DOHH2 (cell line): ENCODE data around the gene MVD.

Experiments used
- H3F3A ChIP-seq: fragments of 200-600 bp; sonication (generic), shearing (Covaris generic); 2 replicates; pipeline ENCODE4 v1.6.0; 2016; ENCODE audit warnings: antibody characterized with exemption, mild to moderate bottlenecking; ENCODE audit not compliant: control insufficient read depth, insufficient read depth
- H3K27ac ChIP-seq: fragments of 200-600 bp; sonication (generic); 2 replicates; pipeline ENCODE4 v1.5.1; 2014; ENCODE audit warnings: low read depth, mild to moderate bottlenecking, low read length, moderate library complexity
- H3K27me3 ChIP-seq: fragments of 200-600 bp; sonication (generic); 2 replicates; pipeline ENCODE4 v1.6.1; 2014; ENCODE audit warnings: mild to moderate bottlenecking, low read length, mixed read lengths; ENCODE audit not compliant: control insufficient read depth
- H3K36me3 ChIP-seq: fragments of 200-600 bp; sonication (generic); 2 replicates; pipeline ENCODE4 v1.6.1; 2014; ENCODE audit warnings: mild to moderate bottlenecking, low read length, moderate library complexity, mixed read lengths; ENCODE audit not compliant: control insufficient read depth
- H3K4me1 ChIP-seq: fragments of 200-600 bp; sonication (generic); 2 replicates; pipeline ENCODE4 v1.6.1; 2014; ENCODE audit warnings: mild to moderate bottlenecking, low read length, mixed read lengths; ENCODE audit not compliant: control insufficient read depth
- H3K4me2 ChIP-seq: fragments of 200-600 bp; sonication (generic); 2 replicates; pipeline ENCODE4 v1.6.0; 2014; ENCODE audit warnings: mild to moderate bottlenecking, low read length, moderate library complexity
- H3K4me3 ChIP-seq: fragments of 200-600 bp; sonication (generic); 2 replicates; pipeline ENCODE4 v1.5.1; 2014; ENCODE audit warnings: mild to moderate bottlenecking, low read length, mixed read lengths
- H3K79me2 ChIP-seq: fragments of 200-600 bp; sonication (generic); 2 replicates; pipeline ENCODE4 v1.6.1; 2014; ENCODE audit warnings: mild to moderate bottlenecking, low read length, mixed read lengths; ENCODE audit not compliant: control insufficient read depth
- H3K9me2 ChIP-seq: fragments of 200-600 bp; sonication (generic); replicated peaks from 2 replicates; pipeline ENCODE4 v1.6.1; 2014; ENCODE audit warnings: mild to moderate bottlenecking, low read length, mixed read lengths; ENCODE audit not compliant: control insufficient read depth
- H3K9me3 ChIP-seq: fragments of 200-600 bp; sonication (generic); 2 replicates; pipeline ENCODE4 v1.6.1; 2014; ENCODE audit warnings: antibody characterized with exemption, low read length, mixed read lengths; ENCODE audit not compliant: control insufficient read depth, insufficient read depth
- H4K20me1 ChIP-seq: fragments of 200-600 bp; sonication (generic); 2 replicates; pipeline ENCODE4 v1.6.0; 2014; ENCODE audit warnings: low read depth, mild to moderate bottlenecking, antibody characterized with exemption, low read length, moderate library complexity; ENCODE audit not compliant: control insufficient read depth, insufficient read depth
- CTCF ChIP-seq: fragments of 200-600 bp; sonication (generic); IDR thresholded peaks from one replicate; pipeline ENCODE4 v1.5.1; 2014; ENCODE audit warnings: antibody characterized with exemption, mild to moderate bottlenecking, low read depth, low read length; ENCODE audit not compliant: poor library complexity, severe bottlenecking
- EZH2phosphoT487 ChIP-seq: fragments of 200-600 bp; sonication (generic); IDR thresholded peaks from 2 replicates; pipeline ENCODE4 v1.6.1; 2017; ENCODE audit warnings: borderline replicate concordance, mild to moderate bottlenecking, antibody characterized with exemption, low read length, moderate library complexity, mixed read lengths

The MVD gene

GRCh38 chr16:88652762-88653063 lies 10.2 kb downstream of the MVD start:
- peaks cover 89% of the 10 kb centered on the region for H3K36me3 ChIP-seq
- H3K4me3 ChIP-seq = peak overlapping the region; percentile 86; the same call in 1 of the 2 replicates

GRCh38 chr16:88651989-88652761 lies 10.7 kb downstream of the MVD start:
- Histone ChIP-seq H3K27me3 (no peaks in the 10 kb centered on the region), H3K79me2 (peaks cover 52% of the 10 kb centered on the region), H3K4me2 (peak overlapping the region; percentile 87), H3K4me3 (peak overlapping the region; percentile 86), H3F3A (no peaks in the 10 kb centered on the region), H3K4me1 (peaks cover 40% of the 10 kb centered on the region), H3K9me2 (no peaks in the 10 kb centered on the region), H4K20me1 (peaks cover 18% of the 10 kb centered on the region), H3K36me3 (peaks cover 89% of the 10 kb centered on the region), H3K27ac (peak overlapping the region; percentile 92), H3K9me3 (no peaks in the 10 kb centered on the region)
- TF ChIP-seq EZH2phosphoT487 = no peak
- no peak for TF ChIP-seq CTCF

More at GRCh38 chr16:88652762-88653063, 10.2 kb downstream of the MVD start:
- Histone ChIP-seq H3K4me2 (peak overlapping the region; percentile 87; the same call in 1 of the 2 replicates), H3K9me2 (no peaks in the 10 kb centered on the region), H3K4me1 (peaks cover 39% of the 10 kb centered on the region), H3K27me3 (no peaks in the 10 kb centered on the region), H3K9me3 (no peaks in the 10 kb centered on the region), H3F3A (no peaks in the 10 kb centered on the region), H4K20me1 (peaks cover 18% of the 10 kb centered on the region), H3K27ac (peak overlapping the region; percentile 92; the same call in 1 of the 2 replicates), H3K79me2 (peaks cover 53% of the 10 kb centered on the region)
- TF ChIP-seq CTCF = no peak
- no peak for TF ChIP-seq EZH2phosphoT487

GRCh38 chr16:88651276-88651988 lies 11.5 kb downstream of the MVD start:
- TF ChIP-seq CTCF = no peak
- H3K4me2 ChIP-seq = peak overlapping the region; percentile 87
- peak overlapping the region; percentile 92 for H3K27ac ChIP-seq
- H3K36me3 ChIP-seq = peaks cover 89% of the 10 kb centered on the region
- H3K27me3 ChIP-seq = no peaks in the 10 kb centered on the region
- H4K20me1 ChIP-seq = peaks cover 18% of the 10 kb centered on the region
- peaks cover 47% of the 10 kb centered on the region for H3K79me2 ChIP-seq
- no peaks in the 10 kb centered on the region for H3K9me3 ChIP-seq
- no peaks in the 10 kb centered on the region for H3K9me2 ChIP-seq
- H3K4me3 ChIP-seq = peak overlapping the region; percentile 86
- H3K4me1 ChIP-seq = peaks cover 40% of the 10 kb centered on the region
- no peaks in the 10 kb centered on the region for H3F3A ChIP-seq
